Spleen (tissue), 11 donors: Measurements from ENCODE around the gene COL9A1. TPM values are rescaled to one million over a fixed set of nuclear protein-coding genes. Genes with fewer than 3 reads are reported as not detected.

Experiments used
- DNase-seq: peaks from one replicate; pipeline ENCODE4 v3.0.0-alpha.2; 2020
- H3K27ac ChIP-seq, 8 donors: fragments of 200-600 bp; sonication (generic) in 7 of 8; 1 replicate in 4 of 8; 2 replicates in 4 of 8; pipeline versions ENCODE4 v1.5.0 to v1.8.0; 2016 to 2021; ENCODE audit warnings: inconsistent platforms in 4 of 8, mild to moderate bottlenecking in 4 of 8, moderate library complexity in 1 of 8
- H3K27me3 ChIP-seq, 7 donors: fragments of 200-600 bp; sonication (generic) in 6 of 7; replicated peaks in 1 of 7; 1 replicate in 4 of 7; 2 replicates in 3 of 7; pipeline versions ENCODE4 v1.5.0 to v1.8.0; 2016 to 2021; ENCODE audit warnings: inconsistent platforms in 3 of 7, mild to moderate bottlenecking in 1 of 7
- H3K36me3 ChIP-seq, 6 donors: fragments of 200-600 bp; sonication (generic) in 5 of 6; 1 replicate in 4 of 6; 2 replicates in 2 of 6; pipeline versions ENCODE4 v1.5.0 to v1.8.0; 2016 to 2021; ENCODE audit warnings: inconsistent platforms in 2 of 6
- H3K4me1 ChIP-seq, 6 donors: fragments of 200-600 bp; sonication (generic) in 5 of 6; 1 replicate in 3 of 6; 2 replicates in 3 of 6; pipeline versions ENCODE4 v1.5.0 to v1.8.0; 2016 to 2021; ENCODE audit warnings: inconsistent platforms in 3 of 6
- H3K4me3 ChIP-seq, 8 donors: fragments of 200-600 bp; sonication (generic) in 7 of 8; 1 replicate in 4 of 8; 2 replicates in 4 of 8; pipeline versions ENCODE4 v1.5.0 to v1.8.0; 2016 to 2021; ENCODE audit warnings: inconsistent platforms in 4 of 8, mild to moderate bottlenecking in 4 of 8, moderate library complexity in 2 of 8
- H3K9me3 ChIP-seq, 8 donors: fragments of 200-600 bp; sonication (generic) in 7 of 8; 1 replicate in 4 of 8; 2 replicates in 4 of 8; pipeline versions ENCODE4 v1.5.0 to v1.8.0; 2016 to 2021; ENCODE audit warnings: inconsistent platforms in 4 of 8
- POLR2A ChIP-seq, 3 donors: fragments of 450-650 bp; IDR thresholded peaks; one replicate each; pipeline ENCODE4 v1.5.1; 2017; ENCODE audit warnings: antibody characterized with exemption in 3 of 3, mild to moderate bottlenecking in 1 of 3
- POLR2AphosphoS5 ChIP-seq, 3 donors: sonication (generic); formaldehyde crosslinking; IDR thresholded peaks; one replicate each; pipeline ENCODE4 v1.5.1; 2017; ENCODE audit warnings: antibody characterized with exemption in 3 of 3
- WGBS, 5 donors: extraction: QIAGEN DNeasy Blood & Tissue Kit in 3 of 5; methylation state at CpG; one replicate each; pipeline versions ENCODE4 v1.1.5 to v1.1.7; 2013 to 2018; 5-methylcytosine and 5-hydroxymethylcytosine counted together
- intact Hi-C: fragments of 100-400 bp; cut with DNase I; formaldehyde crosslinking; loops from one replicate; pipeline ENCODE4 v1.15.0; 2023; ENCODE audit warnings: low total_unique reads
- polyA plus RNA-seq, 3 donors: library from polyadenylated mRNA; stranded (reverse); fragments of 200-250 nt; gene quantifications; one replicate each; pipeline ENCODE4 v1.2.1, GENCODE V29; 2013
- total RNA-seq, 7 donors: library from RNA; depleted of rRNA in 3 of 7; stranded (reverse); fragments of >200 nt in 3 of 7; fragmentation: NEBNext Ultra II Directional in 4 of 7; extraction: Animal tissue kit (Norgen Biotek cat#: 25700) in 4 of 7; gene quantifications; one replicate each; pipeline versions ENCODE4 v1.1.0 to v1.2.1, GENCODE V29; 2016 to 2021
- TF ChIP-seq, protein P1 (sequence below), 11 experiments: fragments of 200-600 bp in 7 of 11; fragments of 450-650 bp in 4 of 11; sonication (generic) in 4 of 11; IDR thresholded peaks in 8 of 11; conservative IDR thresholded peaks in 3 of 11; 1 replicate in 7 of 11; 2 replicates in 4 of 11; pipeline versions ENCODE4 v1.4.0 to v1.8.0; 2016 to 2021; ENCODE audit warnings: antibody characterized with exemption in 11 of 11, inconsistent platforms in 4 of 11, mild to moderate bottlenecking in 1 of 11
- donor health status: healthy with polysubstance abuse.
- donor health status: DM: no; HTN: no; CAD: no; lungs with moderate emphysema.
- donor health status: DM: no; HTN: no; CAD: no.
- donor health status: Bipolar disorder and iron deficiency.
- donor health status: healthy.
- donor health status: DM: no; HTN: no; CAD: no.
- donor health status: DM: yes; HTN: yes; CAD: no.

Gene COL9A1
- total and polyA plus RNA-seq, 10 donors = 0.06 to 0.07 (median 0.06) TPM; not detected in 7

GRCh38 chr6:70264306-70264705, 38.6 kb downstream of the COL9A1 start:
- intact Hi-C loops = no loop called here
- H3K4me1 ChIP-seq = no peaks in the 10 kb centered on the region
- H3K27me3 ChIP-seq = no peaks in the 10 kb centered on the region
- no peak overlapping the region for H3K4me3 ChIP-seq
- no peaks in the 10 kb centered on the region for H3K36me3 ChIP-seq
- H3K27ac ChIP-seq = no peak overlapping the region
- TF ChIP-seq, protein P1, sequence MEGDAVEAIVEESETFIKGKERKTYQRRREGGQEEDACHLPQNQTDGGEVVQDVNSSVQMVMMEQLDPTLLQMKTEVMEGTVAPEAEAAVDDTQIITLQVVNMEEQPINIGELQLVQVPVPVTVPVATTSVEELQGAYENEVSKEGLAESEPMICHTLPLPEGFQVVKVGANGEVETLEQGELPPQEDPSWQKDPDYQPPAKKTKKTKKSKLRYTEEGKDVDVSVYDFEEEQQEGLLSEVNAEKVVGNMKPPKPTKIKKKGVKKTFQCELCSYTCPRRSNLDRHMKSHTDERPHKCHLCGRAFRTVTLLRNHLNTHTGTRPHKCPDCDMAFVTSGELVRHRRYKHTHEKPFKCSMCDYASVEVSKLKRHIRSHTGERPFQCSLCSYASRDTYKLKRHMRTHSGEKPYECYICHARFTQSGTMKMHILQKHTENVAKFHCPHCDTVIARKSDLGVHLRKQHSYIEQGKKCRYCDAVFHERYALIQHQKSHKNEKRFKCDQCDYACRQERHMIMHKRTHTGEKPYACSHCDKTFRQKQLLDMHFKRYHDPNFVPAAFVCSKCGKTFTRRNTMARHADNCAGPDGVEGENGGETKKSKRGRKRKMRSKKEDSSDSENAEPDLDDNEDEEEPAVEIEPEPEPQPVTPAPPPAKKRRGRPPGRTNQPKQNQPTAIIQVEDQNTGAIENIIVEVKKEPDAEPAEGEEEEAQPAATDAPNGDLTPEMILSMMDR (IDR thresholded peaks at IDR 0.05 in 8 of 11, conservative IDR thresholded peaks at IDR 0.05 in 3 of 11) = no peak
- TF ChIP-seq POLR2AphosphoS5 (IDR thresholded peaks at IDR 0.05) (no peak), POLR2A (IDR thresholded peaks at IDR 0.05) (no peak)
- DNase-seq = no peak
- no peaks in the 10 kb centered on the region for H3K9me3 ChIP-seq

DNA sequence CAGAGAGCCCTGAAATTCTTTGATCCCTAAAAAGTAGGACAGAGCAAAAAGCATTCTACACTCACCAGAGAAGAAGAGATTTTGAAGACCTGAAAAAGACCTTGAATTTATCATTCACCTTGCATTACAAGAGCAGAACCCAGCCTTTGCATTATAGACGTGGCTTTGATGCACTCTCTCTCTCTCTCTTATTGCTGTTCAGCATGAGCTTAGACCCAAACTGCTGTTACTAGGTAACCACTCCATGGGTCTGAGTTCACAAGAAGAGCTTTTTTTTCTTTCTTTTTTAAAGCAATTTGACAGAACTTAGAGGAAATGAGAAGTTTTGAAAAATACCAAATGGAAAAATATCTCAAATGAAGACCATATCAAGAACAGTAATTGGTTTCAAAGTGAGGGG, 44.4 kb downstream of the COL9A1 start:
- Histone ChIP-seq H3K4me1 (no peaks in the 10 kb centered on the region), H3K36me3 (no peaks in the 10 kb centered on the region), H3K27me3 (no peaks in the 10 kb centered on the region), H3K4me3 (no peak overlapping the region), H3K9me3 (no peaks in the 10 kb centered on the region), H3K27ac (no peak overlapping the region)
- TF ChIP-seq POLR2A (IDR thresholded peaks at IDR 0.05) (no peak), POLR2AphosphoS5 (IDR thresholded peaks at IDR 0.05) (no peak)
- TF ChIP-seq, protein P1 (IDR thresholded peaks at IDR 0.05 in 8 of 11, conservative IDR thresholded peaks at IDR 0.05 in 3 of 11) = no peak
- no peak for DNase-seq
- 26 to 65% (median 44%) methylated on average over 1 of the region's 1 CpG for WGBS, 5 donors
- intact Hi-C loops = no loop called here

DNA sequence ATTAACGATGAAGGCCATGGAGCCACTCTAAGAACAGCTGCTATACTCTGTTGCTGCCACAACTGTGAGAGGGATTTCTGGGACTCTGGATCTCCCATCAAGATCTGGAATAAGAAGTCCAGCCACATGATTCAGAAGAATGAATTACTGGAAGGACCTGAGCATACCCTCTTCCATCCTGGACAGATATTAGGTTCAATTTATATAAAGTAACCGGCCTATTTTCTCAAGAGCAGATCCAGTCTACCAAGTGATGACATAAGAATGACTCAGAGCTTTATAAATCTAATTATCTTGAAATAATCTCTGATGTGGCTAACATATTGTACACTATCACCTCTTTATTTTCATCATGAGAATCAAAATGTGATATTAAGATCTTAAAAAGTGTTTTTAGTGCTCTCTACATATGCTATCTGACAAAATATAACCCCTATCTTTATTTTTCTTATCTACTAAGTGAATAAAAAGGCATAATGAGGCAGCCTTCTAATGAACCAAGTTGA, 45.1 kb downstream of the COL9A1 start:
- no peak overlapping the region for H3K27ac ChIP-seq
- no peak overlapping the region for H3K4me3 ChIP-seq
- TF ChIP-seq POLR2A (IDR thresholded peaks at IDR 0.05) (no peak), POLR2AphosphoS5 (IDR thresholded peaks at IDR 0.05) (no peak)
- TF ChIP-seq, protein P1 (IDR thresholded peaks at IDR 0.05 in 8 of 11, conservative IDR thresholded peaks at IDR 0.05 in 3 of 11) = no peak
- intact Hi-C loops = no loop called here
- 87 to 99% (median 89%) methylated on average over 2 of the region's 2 CpGs for WGBS, 5 donors
- DNase-seq = no peak
- H3K9me3 ChIP-seq = no peaks in the 10 kb centered on the region
- no peaks in the 10 kb centered on the region for H3K36me3 ChIP-seq
- H3K4me1 ChIP-seq = no peaks in the 10 kb centered on the region
- no peaks in the 10 kb centered on the region for H3K27me3 ChIP-seq

GRCh38 chr6:70254784-70255183, 48.1 kb downstream of the COL9A1 start:
- Histone ChIP-seq H3K4me1 (no peaks in the 10 kb centered on the region), H3K27ac (no peak overlapping the region), H3K4me3 (no peak overlapping the region), H3K27me3 (peaks cover 0 to 4% (median 0%) of the 10 kb centered on the region in 7 donors), H3K36me3 (no peaks in the 10 kb centered on the region), H3K9me3 (no peaks in the 10 kb centered on the region)
- 65 to 80% (median 68%) methylated on average over 2 of the region's 2 CpGs for WGBS, 5 donors
- intact Hi-C loops = no loop called here
- TF ChIP-seq POLR2A (IDR thresholded peaks at IDR 0.05) = no peak
- no peak for TF ChIP-seq POLR2AphosphoS5 (IDR thresholded peaks at IDR 0.05)
- TF ChIP-seq, protein P1 (IDR thresholded peaks at IDR 0.05 in 8 of 11, conservative IDR thresholded peaks at IDR 0.05 in 3 of 11) = no peak
- DNase-seq = no peak
